Measurements from ENCODE around the gene VAV2. TPM values are rescaled to one million over a fixed set of nuclear protein-coding genes. Genes with fewer than 3 reads are reported as not detected.
A peak's percentile ranks its signal among the peaks of the same experiment; 100 is the strongest.

VAV2 gene
- total and polyA plus RNA-seq, 2 experiments from 2014 or later = 8.1 to 28.9 TPM

- TF ChIP-seq POLR2AphosphoS5 (IDR thresholded peaks at IDR 0.05; ENCODE audit: low read depth) = no peak
- TF ChIP-seq EZH2 (IDR thresholded peaks at IDR 0.05; ENCODE audit: low read depth, unreplicated experiment) = no peak
- TF ChIP-seq EZH2phosphoT487 (IDR thresholded peaks at IDR 0.05; ENCODE audit: unreplicated experiment) = no peak
- TF ChIP-seq ZNF114 (CRISPR knock-in tag; IDR thresholded peaks at IDR 0.05) = no peak
- TF ChIP-seq CREB1 (CRISPR knock-in tag; IDR thresholded peaks at IDR 0.05; ENCODE audit: low read depth) = no peak
- TF ChIP-seq NANOG (IDR thresholded peaks at IDR 0.05; ENCODE audit: borderline replicate concordance) = no peak
- TF ChIP-seq REST (IDR thresholded peaks at IDR 0.05; ENCODE audit: unreplicated experiment) = no peak
- no peak for TF ChIP-seq STAT1 (IDR thresholded peaks at IDR 0.05; ENCODE audit: unreplicated experiment)
- TF ChIP-seq ETS1 (IDR thresholded peaks at IDR 0.05) = no peak
- TF ChIP-seq CTCF (conservative IDR thresholded peaks at IDR 0.05; ENCODE audit: low read depth in 2 of 2) = no peak
Measured at GRCh38 chr9:133960568-133961129, 31.5 kb downstream of the VAV2 start (continued).

- DNase-seq (ENCODE audit: low spot score) (no peak), ATAC-seq (no peak)
- peaks cover 5% of the 10 kb centered on the region; the same call in 2 of the 3 replicates for H3K9me3 Mint-ChIP-seq
- no peak overlapping the region; the same call in 2 of the 3 replicates for H3K4me3 Mint-ChIP-seq
- TF ChIP-seq ZNF331 (CRISPR knock-in tag; IDR thresholded peaks at IDR 0.05; ENCODE audit: low read depth) (no peak), REST (IDR thresholded peaks at IDR 0.05; ENCODE audit: unreplicated experiment) (no peak), EZH2 (IDR thresholded peaks at IDR 0.05; ENCODE audit: low read depth, unreplicated experiment) (no peak), NANOG (IDR thresholded peaks at IDR 0.05; ENCODE audit: borderline replicate concordance) (no peak), ZNF114 (CRISPR knock-in tag; IDR thresholded peaks at IDR 0.05) (no peak), JUNB (IDR thresholded peaks at IDR 0.05; ENCODE audit: unreplicated experiment) (no peak), POLR2AphosphoS5 (IDR thresholded peaks at IDR 0.05; ENCODE audit: low read depth) (no peak)
- Histone ChIP-seq H3K4me2 (peak overlapping the region; percentile 6; the same call in 1 of the 2 replicates), H3K4me3 (no peak overlapping the region), H2AFZ (no peak overlapping the region), H3K4me1 (ENCODE audit: insufficient read depth) (peaks cover 40% of the 10 kb centered on the region), H3K79me2 (replicated peaks; ENCODE audit: insufficient read depth) (peaks cover 73% of the 10 kb centered on the region), H3K36me3 (ENCODE audit: insufficient read depth) (no peaks in the 10 kb centered on the region), H3K9me2 (ENCODE audit: insufficient read depth) (no peaks in the 10 kb centered on the region), H3K27me3 (ENCODE audit: insufficient read depth) (no peaks in the 10 kb centered on the region), H3K27ac (ENCODE audit: low read depth) (no peak overlapping the region), H3F3A (replicated peaks; ENCODE audit: low read depth) (peaks cover 10% of the 10 kb centered on the region; the same call in 1 of the 2 replicates), H4K20me1 (replicated peaks; ENCODE audit: insufficient read depth) (peaks cover 27% of the 10 kb centered on the region)
- peaks cover 52% of the 10 kb centered on the region for H3K4me1 Mint-ChIP-seq
- no peaks in the 10 kb centered on the region; the same call in 2 of the 3 replicates for H3K36me3 Mint-ChIP-seq (ENCODE audit: low read depth)
- no peak overlapping the region for H3K27ac Mint-ChIP-seq
- H3K27me3 Mint-ChIP-seq (ENCODE audit: insufficient read depth, low read depth, poor library complexity) = peaks cover 12% of the 10 kb centered on the region
Measured at GRCh38 chr9:133959966-133960567, 32.1 kb downstream of the VAV2 start.

All from GM23338 (cell line).